HepG2 (cell line): Measurements from ENCODE around the gene WDR62. TPM values are rescaled to one million over a fixed set of nuclear protein-coding genes. Genes with fewer than 3 reads are reported as not detected.

ENCODE experiments used
- GATA4 ChIP-seq: sonication (generic); IDR thresholded peaks from 2 replicates; pipeline ENCODE4 v1.6.1; 2016; ENCODE audit warnings: antibody characterized with exemption, low read depth, borderline replicate concordance
- HOXD1 ChIP-seq: sonication (generic); formaldehyde crosslinking; IDR thresholded peaks from 2 replicates; pipeline ENCODE4 v1.5.0; 2020; ENCODE audit warnings: missing genetic modification reagents
- MLX ChIP-seq: IDR thresholded peaks from 2 replicates; pipeline ENCODE4 v1.6.1; 2016
- SOX6 ChIP-seq, 2 experiments: fragments of 450-650 bp in 1 of 2; sonication (generic) in 1 of 2; formaldehyde crosslinking in 1 of 2; IDR thresholded peaks; 2 replicates each; pipeline versions ENCODE4 v1.4.0 to v1.6.1; 2017 to 2020; ENCODE audit warnings: antibody characterized with exemption in 1 of 2, mild to moderate bottlenecking in 1 of 2, missing genetic modification reagents in 1 of 2
- ZFP36 ChIP-seq: fragments of 150-350 bp; IDR thresholded peaks from 2 replicates; pipeline ENCODE4 v1.6.1; 2018; ENCODE audit warnings: borderline replicate concordance, low read length, low read depth; ENCODE audit not compliant: partially characterized antibody
- ZFP36L1 ChIP-seq: sonication (generic); formaldehyde crosslinking; IDR thresholded peaks from 2 replicates; pipeline ENCODE4 v1.8.0; 2022; ENCODE audit warnings: mild to moderate bottlenecking, missing genetic modification reagents, moderate library complexity
- ZNF318 ChIP-seq: sonication (generic); formaldehyde crosslinking; IDR thresholded peaks from 2 replicates; pipeline ENCODE4 v1.4.0; 2020; ENCODE audit warnings: mild to moderate bottlenecking, missing genetic modification reagents
- ZNF333 ChIP-seq: sonication (generic); formaldehyde crosslinking; IDR thresholded peaks from 2 replicates; pipeline ENCODE4 v1.4.0; 2020; ENCODE audit warnings: mild to moderate bottlenecking, missing genetic modification reagents, borderline replicate concordance
- polyA plus RNA-seq, 8 experiments: library from polyadenylated mRNA; depleted of rRNA in 3 of 8; stranded (reverse) in 7 of 8; unstranded in 1 of 8; fragments of >200 nt; fragmentation: Illumina TruSeq in 4 of 8; extraction: Trizol in 4 of 8; gene quantifications; 2 replicates each; pipeline versions ENCODE4 v1.2.1 to v1.2.3, GENCODE V29; 2011 to 2016; ENCODE audit warnings: low read depth in 4 of 8, missing spikeins in 1 of 8, mixed read lengths in 1 of 8; ENCODE audit not compliant: insufficient read depth in 1 of 8
- total RNA-seq, 5 experiments: library from RNA; depleted of rRNA; stranded (reverse); fragments of >200 nt; fragmentation: Illumina TruSeq; extraction: Trizol; gene quantifications; 2 replicates each; pipeline ENCODE4 v1.2.3, GENCODE V29; 2016; ENCODE audit warnings: low read depth in 1 of 5

Gene WDR62
- total and polyA plus RNA-seq, 2 of the 13 experiments (the other 11 are each of a cell fraction or from before 2014, with no cell fraction given) = 5.8 to 12.5 TPM

- TF ChIP-seq ZNF318 (CRISPR knock-in tag) (no peak), ZNF333 (CRISPR knock-in tag) (no peak), SOX6 (IDR thresholded peaks at IDR 0.05) (no peak), SOX6 (CRISPR knock-in tag; IDR thresholded peaks at IDR 0.05) (no peak), ZFP36L1 (no peak), GATA4 (no peak), HOXD1 (no peak), MLX (CRISPR knock-in tag) (no peak), ZFP36 (no peak)
Measured at GRCh38 chr19:36028313-36029041, 26.2 kb upstream of the WDR62 start (continued).
